GM18507 (cell line): Measurements from ENCODE around the gene DBNDD1.
"Not testable (repeated sequence)": the region's sequence is repeated elsewhere in the genome, so short reads cannot be mapped to it uniquely, and the experiment has no call there.

Experiments
- DNase-seq: peaks from one replicate; pipeline ENCODE4 v3.0.0; 2011; ENCODE audit warnings: low read depth; ENCODE audit not compliant: insufficient read length; ENCODE audit errors: extremely low spot score
- FAIRE-seq: peaks from 2 replicates; lab custom pipeline; 2011; peaks lifted over from hg19 to GRCh38; lab: Jason Lieb, UNC

The DBNDD1 gene

GRCh38 chr16:89996178-89996489, 23.1 kb downstream of the DBNDD1 start:
- no peak for FAIRE-seq

GRCh38 chr16:89995475-89996177, 23.6 kb downstream of the DBNDD1 start:
- FAIRE-seq, DNase-seq: not testable (repeated sequence)

More at GRCh38 chr16:89996178-89996489, 23.1 kb downstream of the DBNDD1 start:
- no peak for DNase-seq

GRCh38 chr16:89994721-89995474, 24.4 kb downstream of the DBNDD1 start:
- FAIRE-seq, result not testable (repeated sequence)

GRCh38 chr16:89994389-89994720, 24.9 kb downstream of the DBNDD1 start:
- FAIRE-seq (no peak), DNase-seq (no peak)

More at GRCh38 chr16:89994721-89995474, 24.4 kb downstream of the DBNDD1 start:
- DNase-seq, result not testable (repeated sequence)

GRCh38 chr16:89993971-89994370, 25.3 kb downstream of the DBNDD1 start:
- FAIRE-seq, result no peak
- no peak for DNase-seq

GRCh38 chr16:89993377-89993776, 25.9 kb downstream of the DBNDD1 start:
- no peak for FAIRE-seq
- DNase-seq, result no peak

GRCh38 chr16:89990799-89991198, 28.5 kb downstream of the DBNDD1 start:
- DNase-seq (no peak), FAIRE-seq (no peak)

- FAIRE-seq, result no peak
These were observed 30.3 kb downstream of the DBNDD1 start for GRCh38 chr16:89988951-89989350.

GRCh38 chr16:89987169-89987568, 32.1 kb downstream of the DBNDD1 start:
- no peak for FAIRE-seq
- no peak for DNase-seq

More at GRCh38 chr16:89988951-89989350, 30.3 kb downstream of the DBNDD1 start:
- DNase-seq, result no peak

- no peak for DNase-seq
- FAIRE-seq, result no peak
These were observed 32.7 kb downstream of the DBNDD1 start for GRCh38 chr16:89986600-89986999.

GRCh38 chr16:89985219-89985618, 34.0 kb downstream of the DBNDD1 start:
- no peak for DNase-seq
- FAIRE-seq, result no peak

GRCh38 chr16:89984216-89984615, 35.0 kb downstream of the DBNDD1 start:
- FAIRE-seq, result no peak

GRCh38 chr16:89983536-89983935, 35.7 kb downstream of the DBNDD1 start:
- DNase-seq (no peak), FAIRE-seq (no peak)

More at GRCh38 chr16:89984216-89984615, 35.0 kb downstream of the DBNDD1 start:
- no peak for DNase-seq

GRCh38 chr16:89982318-89982717, 36.9 kb downstream of the DBNDD1 start:
- no peak for DNase-seq
- FAIRE-seq, result no peak

GRCh38 chr16:89981414-89981813, 37.8 kb downstream of the DBNDD1 start:
- FAIRE-seq, result peak; percentile 86
- peak; percentile 17 for DNase-seq

- FAIRE-seq (no peak), DNase-seq (no peak)
These were observed 44.4 kb downstream of the DBNDD1 start for GRCh38 chr16:89974870-89975269.

GRCh38 chr16:89973654-89974335, 45.5 kb downstream of the DBNDD1 start:
- no peak for DNase-seq
- no peak for FAIRE-seq

- FAIRE-seq (no peak), DNase-seq (no peak)
These were observed 46.0 kb downstream of the DBNDD1 start for GRCh38 chr16:89973235-89973634.

- FAIRE-seq, result peak; percentile 12
These were observed 46.7 kb downstream of the DBNDD1 start for GRCh38 chr16:89972244-89973234.

More at GRCh38 chr16:89972244-89973234, 46.7 kb downstream of the DBNDD1 start:
- peak; percentile 100 for DNase-seq
